Measurements from ENCODE around the gene COL19A1.
"Not testable (repeated sequence)": the region's sequence is repeated elsewhere in the genome, so short reads cannot be mapped to it uniquely, and the experiment has no call there.

The COL19A1 gene

DNA sequence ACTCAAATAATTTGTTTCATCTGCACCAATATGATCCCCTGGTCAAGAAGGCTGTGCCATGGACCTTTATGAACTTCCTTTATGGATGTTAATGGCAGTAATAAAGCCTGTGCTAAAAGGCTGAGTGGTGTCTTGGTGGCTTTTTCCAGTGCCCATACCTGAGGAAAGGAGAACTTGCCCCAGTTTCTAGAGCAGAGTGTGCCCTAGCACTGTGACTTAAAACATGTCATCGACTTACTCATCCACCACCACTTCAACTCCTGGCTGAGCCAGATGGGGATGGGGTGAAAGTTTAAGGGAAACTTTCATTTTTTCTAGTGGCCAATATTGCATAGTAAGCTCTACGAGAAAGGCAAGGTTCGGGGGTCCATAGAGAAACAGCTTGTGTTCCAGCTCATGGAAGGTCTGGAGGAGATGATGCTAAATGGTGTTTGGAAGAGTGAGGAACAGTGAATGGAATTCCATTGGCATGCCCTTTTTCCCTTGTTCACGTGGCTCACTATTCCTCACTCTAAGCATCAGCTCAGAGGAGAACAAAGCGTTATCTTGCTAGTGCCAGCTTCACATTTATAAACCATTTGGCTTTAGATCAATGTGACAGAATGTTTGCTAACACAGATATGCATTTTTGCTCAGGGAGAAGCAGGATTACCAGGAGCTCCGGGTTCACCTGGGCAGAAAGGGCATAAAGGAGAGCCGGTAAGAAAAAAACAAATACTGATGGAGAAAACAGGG is 71.2 kb downstream of the COL19A1 start:
- CTCF ChIA-PET, result no interaction called here
- no peak for DNase-seq
- H3K36me3 Mint-ChIP-seq, result no peaks in the 10 kb centered on the region
- H3K27me3 Mint-ChIP-seq, result peaks cover 4% of the 10 kb centered on the region
- H3K4me1 Mint-ChIP-seq, result no peaks in the 10 kb centered on the region
- H3K4me3 Mint-ChIP-seq, result no peak overlapping the region
- H3K9me3 Mint-ChIP-seq, result no peaks in the 10 kb centered on the region
- H3K27ac Mint-ChIP-seq, result no peak overlapping the region

DNA sequence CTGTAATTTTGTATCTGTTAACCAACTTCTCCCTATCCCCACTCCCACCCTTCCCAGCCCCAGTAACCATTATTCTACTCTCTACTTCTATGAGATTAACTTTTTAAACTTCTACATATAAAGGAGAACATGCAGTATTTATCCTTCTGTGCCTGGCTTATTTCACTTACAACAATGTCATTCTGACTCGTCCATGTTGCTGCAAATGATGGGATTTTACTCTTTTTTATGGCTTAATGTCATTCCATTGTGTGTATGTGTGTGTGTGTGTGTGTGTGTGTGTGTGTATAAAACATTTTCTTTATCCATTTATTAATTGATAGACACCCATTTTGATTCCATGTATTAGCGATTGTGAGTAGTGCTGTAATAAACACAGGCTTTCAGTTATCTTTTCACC is 76.1 kb downstream of the COL19A1 start:
- Mint-ChIP-seq H3K27ac (no peak overlapping the region), H3K4me3 (no peak overlapping the region), H3K9me3 (no peaks in the 10 kb centered on the region), H3K4me1 (no peaks in the 10 kb centered on the region), H3K27me3 (peaks cover 3% of the 10 kb centered on the region), H3K36me3 (no peaks in the 10 kb centered on the region)
- CTCF ChIA-PET, result no interaction called here
- no peak for DNase-seq

DNA sequence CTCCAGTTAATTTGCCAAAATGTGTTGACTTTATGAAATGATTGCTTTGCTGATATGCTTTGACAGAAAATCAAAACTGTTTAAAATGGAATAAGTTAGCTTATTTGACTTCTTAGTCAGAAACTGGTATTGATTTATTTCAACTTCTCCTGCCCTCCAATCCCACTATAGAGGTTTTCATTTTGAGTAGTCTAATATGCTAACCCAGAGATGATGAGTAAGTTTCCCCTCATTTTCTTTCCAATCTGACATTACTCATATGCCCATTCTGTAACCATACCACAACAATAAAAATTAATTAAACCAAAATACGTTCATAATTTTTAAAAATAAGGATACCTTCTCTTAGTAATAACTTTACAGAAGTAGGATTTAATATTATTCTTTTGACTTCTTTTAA is 78.8 kb downstream of the COL19A1 start:
- H3K27ac Mint-ChIP-seq, result no peak overlapping the region
- no peaks in the 10 kb centered on the region for H3K4me1 Mint-ChIP-seq
- DNase-seq, result no peak
- H3K4me3 Mint-ChIP-seq, result no peak overlapping the region
- CTCF ChIA-PET, result no interaction called here
- H3K27me3 Mint-ChIP-seq, result no peaks in the 10 kb centered on the region
- no peaks in the 10 kb centered on the region for H3K9me3 Mint-ChIP-seq
- no peaks in the 10 kb centered on the region for H3K36me3 Mint-ChIP-seq

DNA sequence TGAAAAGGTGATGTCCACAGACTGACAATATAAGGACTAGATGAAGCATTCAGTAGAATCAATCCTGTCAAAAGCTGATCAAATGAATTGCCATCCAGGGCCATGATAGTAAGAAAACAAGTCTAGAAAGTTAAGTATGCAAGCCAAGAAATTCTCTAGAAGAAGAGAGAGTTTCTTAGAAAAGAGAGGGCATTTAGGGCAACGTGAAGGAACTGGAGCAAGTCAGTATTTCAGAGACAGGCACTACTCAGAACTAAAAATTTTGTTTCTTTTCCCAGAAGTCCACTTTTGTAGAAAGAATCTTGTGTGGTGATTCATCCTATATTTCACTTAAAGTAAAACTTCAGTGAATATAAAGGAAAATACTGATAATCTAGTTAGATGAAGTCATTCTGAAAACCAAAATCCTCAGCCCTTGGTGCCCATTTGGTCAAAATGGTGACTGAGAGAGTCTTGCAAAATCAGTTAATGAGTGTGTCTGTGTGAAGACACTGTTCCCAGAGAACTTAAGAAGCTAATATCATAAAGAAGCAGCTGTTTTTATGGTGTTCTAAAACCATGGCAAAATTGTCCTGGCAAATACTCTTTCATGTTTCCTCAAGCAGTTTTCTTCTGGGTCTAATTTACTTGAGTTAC is 82.2 kb downstream of the COL19A1 start:
- H3K36me3 Mint-ChIP-seq, result no peaks in the 10 kb centered on the region
- H3K27me3 Mint-ChIP-seq, result no peaks in the 10 kb centered on the region
- no peaks in the 10 kb centered on the region for H3K4me1 Mint-ChIP-seq
- H3K4me3 Mint-ChIP-seq, result no peak overlapping the region
- CTCF ChIA-PET, result interaction anchor here (1.7 kb wide), 1 partner anchor 11 kb away, joined by 6 read pairs; no protein-coding TSS in a partner anchor
- H3K27ac Mint-ChIP-seq, result no peak overlapping the region
- H3K9me3 Mint-ChIP-seq, result no peaks in the 10 kb centered on the region
- no peak for DNase-seq

DNA sequence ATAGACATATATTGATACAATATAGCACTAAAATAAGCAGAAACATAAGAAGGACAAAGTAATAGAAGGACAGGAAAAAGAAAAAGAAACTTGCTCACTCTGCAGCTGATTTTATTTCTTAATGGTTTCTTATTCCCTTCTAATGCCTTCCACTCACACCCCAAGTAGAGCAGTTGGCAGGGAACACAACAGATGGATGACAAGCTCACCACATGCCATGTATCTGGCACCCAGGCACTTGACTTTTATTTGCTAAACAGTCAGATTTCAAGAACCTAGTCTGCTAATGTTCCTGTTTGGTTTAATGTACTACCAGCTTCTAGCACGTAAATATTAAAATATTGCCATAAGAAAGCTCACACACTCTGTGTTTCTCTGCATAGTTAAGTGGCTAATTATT is 87.1 kb downstream of the COL19A1 start:
- H3K27ac Mint-ChIP-seq, result no peak overlapping the region
- no peaks in the 10 kb centered on the region for H3K4me1 Mint-ChIP-seq
- CTCF ChIA-PET, result no interaction called here
- H3K9me3 Mint-ChIP-seq, result no peaks in the 10 kb centered on the region
- no peaks in the 10 kb centered on the region for H3K27me3 Mint-ChIP-seq
- no peak for DNase-seq
- no peak overlapping the region for H3K4me3 Mint-ChIP-seq
- H3K36me3 Mint-ChIP-seq, result no peaks in the 10 kb centered on the region

DNA sequence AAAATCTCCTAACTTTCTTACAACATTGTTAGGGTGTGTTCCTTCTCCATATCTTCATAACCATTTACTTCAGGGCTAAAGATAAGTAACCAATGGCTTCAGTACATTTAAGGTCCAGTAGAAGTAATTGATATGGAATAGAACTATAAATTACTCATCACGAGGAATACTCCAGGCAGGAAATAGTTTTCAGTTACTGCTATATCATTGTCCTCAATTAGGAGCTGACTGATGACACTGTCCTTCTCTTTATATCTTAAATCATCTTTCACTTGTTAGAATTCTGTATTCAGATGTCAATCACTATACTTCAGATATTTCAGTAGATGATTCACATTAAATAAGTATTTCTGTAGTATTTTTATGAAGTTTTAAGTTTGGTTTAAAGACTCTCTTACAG is 88.4 kb downstream of the COL19A1 start:
- Mint-ChIP-seq H3K4me3 (no peak overlapping the region), H3K4me1 (no peaks in the 10 kb centered on the region)

DNA sequence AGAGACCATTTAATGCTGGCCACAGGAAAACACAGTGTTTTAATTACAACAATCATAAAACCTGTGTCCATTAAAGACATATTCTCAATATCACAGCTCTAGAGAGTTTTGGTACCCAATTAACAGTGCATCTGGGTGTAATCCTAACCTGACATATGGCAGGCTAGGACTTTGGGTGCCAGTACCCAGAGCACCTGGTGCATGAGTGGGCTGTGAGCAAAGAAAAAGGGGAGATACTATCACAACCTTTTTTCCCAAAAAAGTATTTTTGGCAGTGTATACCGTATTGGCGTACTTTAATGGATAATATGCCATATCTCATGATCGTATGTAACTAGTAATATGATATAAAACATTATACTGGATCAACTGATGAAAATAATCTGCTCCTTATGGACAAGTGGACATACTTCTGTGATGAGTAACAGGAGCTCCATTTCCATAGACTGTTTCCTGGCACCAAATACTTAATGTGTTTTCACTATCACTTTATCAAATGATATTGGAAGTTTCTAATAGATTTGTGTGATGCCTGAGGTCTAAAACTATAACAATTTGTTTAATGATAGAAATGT is 91.7 kb downstream of the COL19A1 start:
- no peaks in the 10 kb centered on the region for H3K9me3 Mint-ChIP-seq
- H3K27ac Mint-ChIP-seq, result no peak overlapping the region
- no peaks in the 10 kb centered on the region for H3K4me1 Mint-ChIP-seq
- DNase-seq, result no peak
- H3K36me3 Mint-ChIP-seq, result no peaks in the 10 kb centered on the region
- CTCF ChIA-PET, result interaction anchor here (2.7 kb wide), 1 partner anchor 9 kb away, joined by 6 read pairs; no protein-coding TSS in a partner anchor
- H3K4me3 Mint-ChIP-seq, result no peak overlapping the region
- H3K27me3 Mint-ChIP-seq, result no peaks in the 10 kb centered on the region

More for the DNA sequence above, 88.4 kb downstream of the COL19A1 start:
- no peaks in the 10 kb centered on the region for H3K9me3 Mint-ChIP-seq
- H3K27me3 Mint-ChIP-seq, result no peaks in the 10 kb centered on the region
- DNase-seq, result no peak
- H3K36me3 Mint-ChIP-seq, result no peaks in the 10 kb centered on the region
- no peak overlapping the region for H3K27ac Mint-ChIP-seq
- CTCF ChIA-PET, result no interaction called here

DNA sequence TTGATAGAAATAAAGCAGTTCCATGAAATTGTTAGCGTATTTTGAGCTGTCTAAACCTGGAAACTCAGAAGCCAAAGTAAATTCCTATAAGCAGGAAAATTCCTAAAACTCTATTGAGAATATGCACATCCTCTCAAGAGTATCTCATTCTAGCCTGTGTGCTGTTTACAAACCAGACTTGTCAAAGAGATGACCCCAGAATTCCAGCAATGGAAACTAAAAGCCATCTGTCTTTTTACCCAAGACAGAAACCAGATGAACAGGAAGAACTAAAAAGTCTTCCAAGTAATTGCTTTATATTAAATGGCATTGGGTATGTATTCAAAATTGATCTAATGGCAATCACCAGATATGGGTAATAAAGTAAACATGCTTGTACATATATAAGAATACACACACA is 92.6 kb downstream of the COL19A1 start:
- Mint-ChIP-seq H3K4me1 (no peaks in the 10 kb centered on the region), H3K27me3 (no peaks in the 10 kb centered on the region), H3K4me3 (no peak overlapping the region), H3K36me3 (no peaks in the 10 kb centered on the region), H3K27ac (no peak overlapping the region), H3K9me3 (no peaks in the 10 kb centered on the region)
- CTCF ChIA-PET, result interaction anchor here (2.7 kb wide), 1 partner anchor 10 kb away, joined by 6 read pairs; no protein-coding TSS in a partner anchor
- no peak for DNase-seq

DNA sequence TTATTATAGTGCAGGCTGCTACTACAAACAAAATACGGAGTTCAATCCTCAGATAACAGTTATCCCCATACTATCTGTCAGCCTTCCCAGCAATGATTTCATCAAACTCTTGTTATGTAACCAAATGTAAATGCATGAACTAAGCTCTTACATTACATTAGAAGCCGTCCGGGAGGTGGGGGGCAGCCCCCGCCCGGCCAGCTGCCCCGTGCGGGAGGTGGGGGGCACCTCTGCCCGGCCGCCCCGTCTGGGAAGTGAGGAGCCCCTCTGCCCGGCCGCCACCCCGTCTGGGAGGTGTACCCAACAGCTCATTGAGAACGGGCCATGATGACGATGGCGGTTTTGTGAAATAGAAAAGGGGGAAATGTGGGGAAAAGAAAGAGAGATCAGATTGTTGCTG is 99.6 kb downstream of the COL19A1 start:
- CTCF ChIA-PET, H3K4me1 Mint-ChIP-seq, H3K27ac Mint-ChIP-seq, H3K4me3 Mint-ChIP-seq, H3K27me3 Mint-ChIP-seq, H3K9me3 Mint-ChIP-seq, DNase-seq, H3K36me3 Mint-ChIP-seq: not testable (repeated sequence)

DNA sequence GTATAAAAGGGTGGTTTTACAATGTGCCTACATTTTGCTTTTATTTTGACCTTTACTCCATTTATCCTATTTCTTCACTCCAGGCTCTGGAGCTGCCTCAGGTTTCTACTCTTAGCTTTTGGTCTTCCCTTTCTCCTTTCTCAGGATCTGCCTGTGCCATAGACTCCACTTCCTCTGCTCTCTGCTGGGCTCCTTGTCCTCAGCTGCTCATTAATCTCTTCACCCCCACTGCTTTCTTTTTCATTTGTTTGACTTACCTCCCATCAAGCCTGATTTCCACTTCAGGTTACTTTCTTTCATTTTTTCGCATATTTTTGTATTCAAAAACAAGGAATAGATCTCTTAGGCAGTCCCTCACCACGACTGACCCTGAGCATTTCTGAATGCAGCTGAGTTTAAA is 106.8 kb downstream of the COL19A1 start:
- Mint-ChIP-seq H3K4me1 (no peaks in the 10 kb centered on the region), H3K27ac (no peak overlapping the region), H3K9me3 (no peaks in the 10 kb centered on the region), H3K36me3 (no peaks in the 10 kb centered on the region), H3K27me3 (no peaks in the 10 kb centered on the region), H3K4me3 (no peak overlapping the region)
- CTCF ChIA-PET, result no interaction called here
- DNase-seq, result no peak

DNA sequence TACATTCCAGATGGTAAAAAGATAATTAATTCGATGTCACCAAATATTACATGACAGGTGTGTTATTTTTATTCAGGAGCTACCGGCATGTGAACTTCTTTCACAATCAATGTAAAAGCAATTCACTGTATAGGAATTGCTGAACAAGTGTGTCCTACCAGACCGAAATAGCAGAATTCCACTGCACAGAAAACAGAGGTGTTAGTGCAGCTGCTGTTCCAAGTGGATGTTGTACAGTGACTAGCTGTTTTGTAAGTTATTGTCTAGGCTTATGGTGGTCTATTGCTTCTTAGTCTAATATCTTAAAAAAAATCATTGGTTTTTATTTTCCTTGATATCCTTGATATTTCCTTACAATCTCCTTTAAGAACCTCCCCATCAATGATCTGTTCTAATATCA is 107.4 kb downstream of the COL19A1 start:
- H3K36me3 Mint-ChIP-seq, result no peaks in the 10 kb centered on the region
- no peaks in the 10 kb centered on the region for H3K4me1 Mint-ChIP-seq
- no peaks in the 10 kb centered on the region for H3K9me3 Mint-ChIP-seq
- CTCF ChIA-PET, result no interaction called here
- no peaks in the 10 kb centered on the region for H3K27me3 Mint-ChIP-seq
- no peak for DNase-seq
- H3K27ac Mint-ChIP-seq, result no peak overlapping the region
- H3K4me3 Mint-ChIP-seq, result no peak overlapping the region

DNA sequence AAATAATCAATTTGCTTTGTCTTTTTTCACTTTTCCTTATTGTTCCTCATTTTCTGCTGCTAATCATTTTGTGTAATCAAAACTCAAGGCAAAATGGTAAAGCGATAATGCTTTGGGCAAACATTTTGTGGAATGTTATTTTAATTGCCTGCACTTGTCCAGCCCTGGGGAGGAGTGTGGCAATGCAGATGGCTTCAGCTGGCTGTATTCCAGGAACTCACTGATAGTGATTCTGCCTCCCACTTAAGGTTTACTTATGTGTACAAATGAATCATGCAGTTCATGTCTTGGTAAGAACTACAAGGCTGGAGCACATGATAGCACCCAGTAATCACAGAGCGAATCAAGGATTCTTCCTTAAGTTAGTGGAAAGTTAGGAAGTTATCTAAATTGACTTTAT is 107.8 kb downstream of the COL19A1 start:
- H3K9me3 Mint-ChIP-seq, result no peaks in the 10 kb centered on the region
- no peaks in the 10 kb centered on the region for H3K27me3 Mint-ChIP-seq
- CTCF ChIA-PET, result no interaction called here
- DNase-seq, result no peak
- H3K4me1 Mint-ChIP-seq, result no peaks in the 10 kb centered on the region
- no peak overlapping the region for H3K27ac Mint-ChIP-seq
- no peak overlapping the region for H3K4me3 Mint-ChIP-seq
- H3K36me3 Mint-ChIP-seq, result no peaks in the 10 kb centered on the region

DNA sequence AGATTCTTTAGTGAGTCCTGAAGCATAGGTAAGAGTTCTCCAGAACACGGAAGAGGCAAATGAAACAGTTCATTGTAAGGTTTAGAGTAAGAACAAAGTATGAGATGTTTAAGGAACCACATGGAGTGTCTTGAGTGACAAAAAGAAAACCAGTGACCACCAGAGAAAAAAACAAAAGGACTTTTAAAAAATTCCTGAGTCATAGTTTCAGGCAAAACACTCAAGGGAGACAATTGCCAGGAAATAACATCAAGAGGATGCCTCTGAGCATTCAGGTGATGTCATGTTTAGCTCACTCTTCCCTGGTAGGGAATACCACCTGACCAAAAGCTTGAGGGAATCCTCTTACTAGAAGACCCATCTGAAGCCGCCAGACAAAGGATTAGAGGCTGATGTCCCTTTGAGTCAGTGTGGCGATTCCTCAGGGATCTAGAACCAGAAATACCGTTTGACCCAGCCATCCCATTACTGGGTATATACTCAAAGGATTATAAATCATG is 110.3 kb downstream of the COL19A1 start:
- no peak overlapping the region for H3K4me3 Mint-ChIP-seq
- no peaks in the 10 kb centered on the region for H3K4me1 Mint-ChIP-seq
- no peaks in the 10 kb centered on the region for H3K36me3 Mint-ChIP-seq
- no peak for DNase-seq
- H3K27ac Mint-ChIP-seq, result no peak overlapping the region
- no peaks in the 10 kb centered on the region for H3K9me3 Mint-ChIP-seq
- H3K27me3 Mint-ChIP-seq, result no peaks in the 10 kb centered on the region
- CTCF ChIA-PET, result no interaction called here

DNA sequence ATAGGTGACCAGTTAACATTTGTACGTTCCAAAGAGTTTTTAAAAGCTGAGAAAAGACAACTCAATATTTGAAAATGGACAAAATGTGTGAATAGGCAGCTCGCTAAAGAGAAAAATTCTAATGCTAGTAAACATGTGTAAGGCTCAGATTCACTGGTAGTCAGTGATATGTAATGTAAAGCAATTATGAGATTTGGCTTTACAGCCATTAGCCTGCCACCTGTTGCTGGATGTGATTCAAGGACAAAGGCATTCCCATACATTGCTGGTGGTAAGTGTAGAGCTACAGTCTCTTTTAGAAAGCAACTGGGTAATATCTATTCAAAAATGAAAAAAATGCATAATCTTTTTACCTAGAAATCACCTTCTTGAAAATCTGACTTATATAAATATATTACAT is 114.3 kb downstream of the COL19A1 start:
- H3K4me3 Mint-ChIP-seq, result no peak overlapping the region
- H3K9me3 Mint-ChIP-seq, result no peaks in the 10 kb centered on the region
- no peaks in the 10 kb centered on the region for H3K4me1 Mint-ChIP-seq
- DNase-seq, result no peak
- H3K36me3 Mint-ChIP-seq, result no peaks in the 10 kb centered on the region
- no peak overlapping the region for H3K27ac Mint-ChIP-seq
- H3K27me3 Mint-ChIP-seq, result no peaks in the 10 kb centered on the region
- CTCF ChIA-PET, result interaction anchor here (1.2 kb wide), 1 partner anchor 145 kb away, joined by 3 read pairs; no protein-coding TSS in a partner anchor

DNA sequence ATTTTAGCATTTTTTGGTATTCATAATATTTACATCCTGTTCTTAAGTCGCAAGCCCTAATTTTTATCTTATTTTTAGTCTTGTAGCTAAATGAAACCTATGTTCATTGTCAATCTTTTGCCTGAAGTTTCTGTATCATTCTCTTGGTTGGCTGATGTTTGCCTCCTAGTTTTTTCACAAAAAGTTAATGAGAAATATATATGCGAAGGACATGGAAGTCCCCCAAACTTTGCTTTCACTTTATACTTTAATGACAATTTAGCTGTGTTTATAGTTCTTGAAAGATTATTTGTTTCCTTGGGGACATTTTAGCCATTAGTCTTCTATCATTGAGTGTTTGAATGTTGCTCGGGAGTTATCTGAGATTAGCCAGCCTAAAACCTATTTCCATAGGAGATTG is 118.2 kb downstream of the COL19A1 start:
- no peak overlapping the region for H3K27ac Mint-ChIP-seq
- CTCF ChIA-PET, result no interaction called here
- no peaks in the 10 kb centered on the region for H3K4me1 Mint-ChIP-seq

More for the DNA sequence above, 118.2 kb downstream of the COL19A1 start:
- no peaks in the 10 kb centered on the region for H3K27me3 Mint-ChIP-seq
- H3K9me3 Mint-ChIP-seq, result no peaks in the 10 kb centered on the region
- H3K4me3 Mint-ChIP-seq, result no peak overlapping the region
- no peaks in the 10 kb centered on the region for H3K36me3 Mint-ChIP-seq
- DNase-seq, result no peak

All from activated naive CD4-positive, alpha-beta T cell treated with anti-CD3 and anti-CD28 coated beads, Interleukin-2, amount 10 ng/mL, durations not matched to agents 7 days and 5 days (primary cell).